Measurements from ENCODE around the gene LDLRAD3. TPM values are rescaled to one million over a fixed set of nuclear protein-coding genes. Genes with fewer than 3 reads are reported as not detected.

Gene LDLRAD3
- polyA plus RNA-seq, 1 of the 3 experiments (the other 2 are of a cell fraction): 10.6 TPM

GRCh38 chr11:36192425-36193289 is 248.8 kb downstream of the LDLRAD3 start:
- Histone ChIP-seq H2AFZ (ENCODE audit: low read depth) (no peak overlapping the region), H3K4me2 (no peak overlapping the region), H3K9me3 (no peaks in the 10 kb centered on the region), H3K27ac (ENCODE audit: low read depth in 2 of 2, low read length in 1 of 2) (no peak overlapping the region; a peak in 1 of 4 replicates), H3K9me2 (no peaks in the 10 kb centered on the region), H3K79me2 (ENCODE audit: insufficient read depth) (no peaks in the 10 kb centered on the region), H3K27me3 (ENCODE audit: insufficient read depth) (no peaks in the 10 kb centered on the region), H3F3A (replicated peaks; ENCODE audit: insufficient read depth) (no peaks in the 10 kb centered on the region), H3K4me3 (ENCODE audit: low read depth in 2 of 2, low read length in 1 of 2) (no peak overlapping the region), H3K9ac (no peak overlapping the region), H3K4me1 (ENCODE audit: control insufficient read depth in 1 of 2, insufficient read depth in 2 of 2, low read depth in 1 of 2, low read length in 1 of 2) (peaks cover 15 to 39% of the 10 kb centered on the region in 2 experiments; a peak in 3 of 4 replicates), H4K20me1 (ENCODE audit: insufficient read depth) (no peaks in the 10 kb centered on the region), H3K36me3 (replicated peaks in 1 of 2; ENCODE audit: control insufficient read depth in 1 of 2, insufficient read depth in 2 of 2, low read length in 1 of 2) (no peaks in the 10 kb centered on the region)
- 93% methylated on average over 7 of the region's 8 CpGs for WGBS (ENCODE audit: low lambda C conversion rate)
- POLR2A ChIA-PET: no interaction called here
- CTCF ChIA-PET: interaction anchor here (0.9 to 1.0 kb wide), 3 partner anchors 41 to 370 kb away, joined by 3 read pairs; no protein-coding TSS in a partner anchor
- DNase-seq: no peak
- TF ChIP-seq FOXM1 (IDR thresholded peaks at IDR 0.05; ENCODE audit: low read depth) (no peak), NRF1 (IDR thresholded peaks at IDR 0.05; ENCODE audit: low read depth, low read length) (no peak), EZH2phosphoT487 (IDR thresholded peaks at IDR 0.05; ENCODE audit: borderline replicate concordance, low read depth) (no peak), POLR2AphosphoS5 (IDR thresholded peaks at IDR 0.05; ENCODE audit: low read depth, low read length) (no peak), FOXJ3 (CRISPR knock-in tag; IDR thresholded peaks at IDR 0.05) (no peak)
- TF ChIP-seq, protein P1, sequence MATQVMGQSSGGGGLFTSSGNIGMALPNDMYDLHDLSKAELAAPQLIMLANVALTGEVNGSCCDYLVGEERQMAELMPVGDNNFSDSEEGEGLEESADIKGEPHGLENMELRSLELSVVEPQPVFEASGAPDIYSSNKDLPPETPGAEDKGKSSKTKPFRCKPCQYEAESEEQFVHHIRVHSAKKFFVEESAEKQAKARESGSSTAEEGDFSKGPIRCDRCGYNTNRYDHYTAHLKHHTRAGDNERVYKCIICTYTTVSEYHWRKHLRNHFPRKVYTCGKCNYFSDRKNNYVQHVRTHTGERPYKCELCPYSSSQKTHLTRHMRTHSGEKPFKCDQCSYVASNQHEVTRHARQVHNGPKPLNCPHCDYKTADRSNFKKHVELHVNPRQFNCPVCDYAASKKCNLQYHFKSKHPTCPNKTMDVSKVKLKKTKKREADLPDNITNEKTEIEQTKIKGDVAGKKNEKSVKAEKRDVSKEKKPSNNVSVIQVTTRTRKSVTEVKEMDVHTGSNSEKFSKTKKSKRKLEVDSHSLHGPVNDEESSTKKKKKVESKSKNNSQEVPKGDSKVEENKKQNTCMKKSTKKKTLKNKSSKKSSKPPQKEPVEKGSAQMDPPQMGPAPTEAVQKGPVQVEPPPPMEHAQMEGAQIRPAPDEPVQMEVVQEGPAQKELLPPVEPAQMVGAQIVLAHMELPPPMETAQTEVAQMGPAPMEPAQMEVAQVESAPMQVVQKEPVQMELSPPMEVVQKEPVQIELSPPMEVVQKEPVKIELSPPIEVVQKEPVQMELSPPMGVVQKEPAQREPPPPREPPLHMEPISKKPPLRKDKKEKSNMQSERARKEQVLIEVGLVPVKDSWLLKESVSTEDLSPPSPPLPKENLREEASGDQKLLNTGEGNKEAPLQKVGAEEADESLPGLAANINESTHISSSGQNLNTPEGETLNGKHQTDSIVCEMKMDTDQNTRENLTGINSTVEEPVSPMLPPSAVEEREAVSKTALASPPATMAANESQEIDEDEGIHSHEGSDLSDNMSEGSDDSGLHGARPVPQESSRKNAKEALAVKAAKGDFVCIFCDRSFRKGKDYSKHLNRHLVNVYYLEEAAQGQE (IDR thresholded peaks at IDR 0.05; ENCODE audit: low read depth, low read length): no peak
- TF ChIP-seq, protein P2, sequence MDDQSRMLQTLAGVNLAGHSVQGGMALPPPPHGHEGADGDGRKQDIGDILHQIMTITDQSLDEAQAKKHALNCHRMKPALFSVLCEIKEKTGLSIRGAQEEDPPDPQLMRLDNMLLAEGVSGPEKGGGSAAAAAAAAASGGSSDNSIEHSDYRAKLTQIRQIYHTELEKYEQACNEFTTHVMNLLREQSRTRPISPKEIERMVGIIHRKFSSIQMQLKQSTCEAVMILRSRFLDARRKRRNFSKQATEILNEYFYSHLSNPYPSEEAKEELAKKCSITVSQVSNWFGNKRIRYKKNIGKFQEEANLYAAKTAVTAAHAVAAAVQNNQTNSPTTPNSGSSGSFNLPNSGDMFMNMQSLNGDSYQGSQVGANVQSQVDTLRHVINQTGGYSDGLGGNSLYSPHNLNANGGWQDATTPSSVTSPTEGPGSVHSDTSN (IDR thresholded peaks at IDR 0.05): no peak

DNA sequence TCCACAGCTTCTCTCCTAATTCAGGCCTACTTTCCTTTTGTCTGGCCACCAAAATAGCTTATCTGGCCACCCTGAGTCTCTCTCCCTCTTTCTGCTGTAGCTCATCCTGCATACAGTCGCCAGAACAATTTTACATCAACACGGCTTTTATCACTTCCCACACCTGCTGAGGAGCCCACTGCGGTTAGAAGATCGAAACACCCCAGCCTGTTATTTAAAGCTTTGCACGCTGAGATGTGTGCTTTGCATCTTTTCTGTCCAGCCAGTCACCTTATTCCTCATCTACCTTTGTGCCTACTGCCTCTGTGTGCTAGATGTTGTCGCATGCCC is 249.4 kb downstream of the LDLRAD3 start:
- H3K9me3 ChIP-seq: no peaks in the 10 kb centered on the region
- H2AFZ ChIP-seq (ENCODE audit: low read depth): no peak overlapping the region
- H3K27ac ChIP-seq (ENCODE audit: low read depth in 2 of 2, low read length in 1 of 2): no peak overlapping the region
- POLR2A ChIA-PET: no interaction called here
- no peaks in the 10 kb centered on the region for H3K27me3 ChIP-seq (ENCODE audit: insufficient read depth)
- WGBS (ENCODE audit: low lambda C conversion rate): 95% methylated on average over 6 of the region's 6 CpGs
- H3K4me3 ChIP-seq (ENCODE audit: low read depth in 2 of 2, low read length in 1 of 2): no peak overlapping the region
- DNase-seq: no peak
- no peaks in the 10 kb centered on the region for H3K36me3 ChIP-seq (replicated peaks in 1 of 2; ENCODE audit: control insufficient read depth in 1 of 2, insufficient read depth in 2 of 2, low read length in 1 of 2)
- H3K79me2 ChIP-seq (ENCODE audit: insufficient read depth): no peaks in the 10 kb centered on the region
- H3K4me1 ChIP-seq (ENCODE audit: control insufficient read depth in 1 of 2, insufficient read depth in 2 of 2, low read depth in 1 of 2, low read length in 1 of 2): peaks cover 15 to 39% of the 10 kb centered on the region in 2 experiments; a peak in 3 of 4 replicates
- H3K9ac ChIP-seq: no peak overlapping the region
- H4K20me1 ChIP-seq (ENCODE audit: insufficient read depth): no peaks in the 10 kb centered on the region
- H3F3A ChIP-seq (replicated peaks; ENCODE audit: insufficient read depth): no peaks in the 10 kb centered on the region
- no peak overlapping the region for H3K4me2 ChIP-seq
- CTCF ChIA-PET: interaction anchor here (0.6 to 1.0 kb wide), 4 partner anchors 41 to 371 kb away, joined by 3 read pairs; no protein-coding TSS in a partner anchor
- no peaks in the 10 kb centered on the region for H3K9me2 ChIP-seq
- no peak for TF ChIP-seq NRF1 (IDR thresholded peaks at IDR 0.05; ENCODE audit: low read depth, low read length)
- TF ChIP-seq SMC3 (IDR thresholded peaks at IDR 0.05; ENCODE audit: low read depth, low read length): no peak
- TF ChIP-seq, protein P3, sequence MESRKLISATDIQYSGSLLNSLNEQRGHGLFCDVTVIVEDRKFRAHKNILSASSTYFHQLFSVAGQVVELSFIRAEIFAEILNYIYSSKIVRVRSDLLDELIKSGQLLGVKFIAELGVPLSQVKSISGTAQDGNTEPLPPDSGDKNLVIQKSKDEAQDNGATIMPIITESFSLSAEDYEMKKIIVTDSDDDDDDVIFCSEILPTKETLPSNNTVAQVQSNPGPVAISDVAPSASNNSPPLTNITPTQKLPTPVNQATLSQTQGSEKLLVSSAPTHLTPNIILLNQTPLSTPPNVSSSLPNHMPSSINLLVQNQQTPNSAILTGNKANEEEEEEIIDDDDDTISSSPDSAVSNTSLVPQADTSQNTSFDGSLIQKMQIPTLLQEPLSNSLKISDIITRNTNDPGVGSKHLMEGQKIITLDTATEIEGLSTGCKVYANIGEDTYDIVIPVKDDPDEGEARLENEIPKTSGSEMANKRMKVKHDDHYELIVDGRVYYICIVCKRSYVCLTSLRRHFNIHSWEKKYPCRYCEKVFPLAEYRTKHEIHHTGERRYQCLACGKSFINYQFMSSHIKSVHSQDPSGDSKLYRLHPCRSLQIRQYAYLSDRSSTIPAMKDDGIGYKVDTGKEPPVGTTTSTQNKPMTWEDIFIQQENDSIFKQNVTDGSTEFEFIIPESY (IDR thresholded peaks at IDR 0.05; ENCODE audit: borderline replicate concordance, low read depth): no peak
- no peak for TF ChIP-seq RXRA (IDR thresholded peaks at IDR 0.05; ENCODE audit: borderline replicate concordance, low read depth)
- TF ChIP-seq, protein P4, sequence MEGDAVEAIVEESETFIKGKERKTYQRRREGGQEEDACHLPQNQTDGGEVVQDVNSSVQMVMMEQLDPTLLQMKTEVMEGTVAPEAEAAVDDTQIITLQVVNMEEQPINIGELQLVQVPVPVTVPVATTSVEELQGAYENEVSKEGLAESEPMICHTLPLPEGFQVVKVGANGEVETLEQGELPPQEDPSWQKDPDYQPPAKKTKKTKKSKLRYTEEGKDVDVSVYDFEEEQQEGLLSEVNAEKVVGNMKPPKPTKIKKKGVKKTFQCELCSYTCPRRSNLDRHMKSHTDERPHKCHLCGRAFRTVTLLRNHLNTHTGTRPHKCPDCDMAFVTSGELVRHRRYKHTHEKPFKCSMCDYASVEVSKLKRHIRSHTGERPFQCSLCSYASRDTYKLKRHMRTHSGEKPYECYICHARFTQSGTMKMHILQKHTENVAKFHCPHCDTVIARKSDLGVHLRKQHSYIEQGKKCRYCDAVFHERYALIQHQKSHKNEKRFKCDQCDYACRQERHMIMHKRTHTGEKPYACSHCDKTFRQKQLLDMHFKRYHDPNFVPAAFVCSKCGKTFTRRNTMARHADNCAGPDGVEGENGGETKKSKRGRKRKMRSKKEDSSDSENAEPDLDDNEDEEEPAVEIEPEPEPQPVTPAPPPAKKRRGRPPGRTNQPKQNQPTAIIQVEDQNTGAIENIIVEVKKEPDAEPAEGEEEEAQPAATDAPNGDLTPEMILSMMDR (IDR thresholded peaks at IDR 0.05): no peak
- TF ChIP-seq, protein P2 (IDR thresholded peaks at IDR 0.05): no peak
- TF ChIP-seq FOXJ3 (CRISPR knock-in tag; IDR thresholded peaks at IDR 0.05): no peak
- no peak for TF ChIP-seq NFIC (IDR thresholded peaks at IDR 0.05; ENCODE audit: borderline replicate concordance)
- TF ChIP-seq JUND (IDR thresholded peaks at IDR 0.05): no peak
- TF ChIP-seq, protein P5, sequence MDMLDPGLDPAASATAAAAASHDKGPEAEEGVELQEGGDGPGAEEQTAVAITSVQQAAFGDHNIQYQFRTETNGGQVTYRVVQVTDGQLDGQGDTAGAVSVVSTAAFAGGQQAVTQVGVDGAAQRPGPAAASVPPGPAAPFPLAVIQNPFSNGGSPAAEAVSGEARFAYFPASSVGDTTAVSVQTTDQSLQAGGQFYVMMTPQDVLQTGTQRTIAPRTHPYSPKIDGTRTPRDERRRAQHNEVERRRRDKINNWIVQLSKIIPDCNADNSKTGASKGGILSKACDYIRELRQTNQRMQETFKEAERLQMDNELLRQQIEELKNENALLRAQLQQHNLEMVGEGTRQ (IDR thresholded peaks at IDR 0.05; ENCODE audit: borderline replicate concordance, low read depth, low read length): no peak

Data from SK-N-SH (cell line).